PC-3 (cell line): Measurements from ENCODE around the gene C2CD4A. TPM values are rescaled to one million over a fixed set of nuclear protein-coding genes. Genes with fewer than 3 reads are reported as not detected.
A peak's percentile ranks its signal among the peaks of the same experiment; 100 is the strongest.

ENCODE experiments used
- ATAC-seq: fragments of 200-7000 bp; cut with Tn5 transposase; 2 replicates; pipeline ENCODE4 v1.9.1; 2020; ENCODE audit warnings: mild to moderate bottlenecking, moderate library complexity
- BruUV-seq: library from RNA; stranded (reverse); fragments of 400-500 nt; replicated peaks from 2 replicates; lab custom pipeline; 2021; lab: Mats Ljungman, UMichigan
- CTCF ChIA-PET: fragments of 300-600 bp; sonication (Branson Sonifier 250); formaldehyde crosslinking; loops from one replicate; lab custom pipeline; 2022; ENCODE audit warnings: antibody characterized with exemption; lab: Charles Lee
- POLR2A ChIA-PET: fragments of 300-600 bp; sonication (Branson Sonifier 250); formaldehyde crosslinking; loops from one replicate; lab custom pipeline; 2022; ENCODE audit warnings: antibody characterized with exemption; ENCODE audit not compliant: unreplicated experiment; lab: Charles Lee
- DNase-seq: peaks from one replicate; pipeline ENCODE4 v3.0.0-alpha.2; 2015
- H2AFZ ChIP-seq: fragments of 300-600 bp; sonication (generic); 2 replicates; pipeline ENCODE4 v1.6.0; 2016; ENCODE audit warnings: antibody characterized with exemption, low read length
- H3F3A ChIP-seq: fragments of 300-600 bp; sonication (generic); one replicate; pipeline ENCODE4 v1.6.0; 2017; ENCODE audit warnings: antibody characterized with exemption, low read length, control low read depth, mild to moderate bottlenecking; ENCODE audit not compliant: unreplicated experiment
- H3K27ac ChIP-seq: fragments of 300-600 bp; sonication (generic); 2 replicates; pipeline ENCODE4 v1.5.1; 2016; ENCODE audit warnings: mild to moderate bottlenecking, low read length
- H3K27me3 ChIP-seq: fragments of 300-600 bp; sonication (generic); 2 replicates; pipeline ENCODE4 v1.6.1; 2016; ENCODE audit warnings: low read length, mixed read lengths
- H3K36me3 ChIP-seq: fragments of 300-600 bp; sonication (generic); 2 replicates; pipeline ENCODE4 v1.6.1; 2016; ENCODE audit warnings: low read depth, mixed run types, low read length, mixed read lengths
- H3K4me1 ChIP-seq: fragments of 300-600 bp; sonication (generic); 2 replicates; pipeline ENCODE4 v1.5.1; 2016; ENCODE audit warnings: low read length; ENCODE audit not compliant: insufficient read depth
- H3K4me2 ChIP-seq: fragments of 300-600 bp; sonication (generic); 2 replicates; pipeline ENCODE4 v1.6.0; 2016; ENCODE audit warnings: low read length
- H3K4me3 ChIP-seq: fragments of 300-600 bp; sonication (generic); 2 replicates; pipeline ENCODE4 v1.5.1; 2016; ENCODE audit warnings: mild to moderate bottlenecking, low read length, mixed read lengths
- H3K79me2 ChIP-seq: fragments of 300-600 bp; sonication (generic); 2 replicates; pipeline ENCODE4 v1.6.1; 2017; ENCODE audit warnings: low read length, mixed read lengths
- H3K9ac ChIP-seq: fragments of 300-600 bp; sonication (generic); 2 replicates; pipeline ENCODE4 v1.6.0; 2016; ENCODE audit warnings: mild to moderate bottlenecking, low read length
- H3K9me2 ChIP-seq: fragments of 300-600 bp; sonication (generic); replicated peaks from 2 replicates; pipeline ENCODE4 v1.6.1; 2016; ENCODE audit warnings: mixed run types, low read length, mixed read lengths
- H3K9me3 ChIP-seq: fragments of 300-600 bp; sonication (generic); 2 replicates; pipeline ENCODE4 v1.6.1; 2016; ENCODE audit warnings: low read length, mixed read lengths
- H4K20me1 ChIP-seq: fragments of 300-600 bp; sonication (generic); 2 replicates; pipeline ENCODE4 v1.6.1; 2016; ENCODE audit warnings: low read length, mixed read lengths
- EZH2 ChIP-seq: fragments of 300-600 bp; sonication (generic); IDR thresholded peaks from one replicate; pipeline ENCODE4 v1.6.1; 2017; ENCODE audit warnings: antibody characterized with exemption, mild to moderate bottlenecking, low read length; ENCODE audit not compliant: unreplicated experiment
- EZH2phosphoT487 ChIP-seq: fragments of 300-600 bp; sonication (generic); IDR thresholded peaks from 2 replicates; pipeline ENCODE4 v1.6.1; 2018; ENCODE audit warnings: mild to moderate bottlenecking, antibody characterized with exemption, low read length, borderline replicate concordance
- intact Hi-C: fragments of 100-400 bp; cut with micrococcal nuclease; formaldehyde crosslinking; loops from 2 replicates; pipeline ENCODE4 v1.9.0; 2023
- total RNA-seq: library from RNA; depleted of rRNA; stranded (reverse); fragments of >200 nt; gene quantifications from 2 replicates; pipeline ENCODE4 v1.2.3, GENCODE V29; 2014
- TF ChIP-seq, protein P1 (sequence below): fragments of 300-600 bp; sonication (generic); conservative IDR thresholded peaks from 2 replicates; pipeline ENCODE4 v1.5.1; 2017; ENCODE audit warnings: antibody characterized with exemption, low read depth, mild to moderate bottlenecking, low read length

Gene C2CD4A
- total RNA-seq, 1 experiment from 2014 or later = 0.11 TPM

DNA sequence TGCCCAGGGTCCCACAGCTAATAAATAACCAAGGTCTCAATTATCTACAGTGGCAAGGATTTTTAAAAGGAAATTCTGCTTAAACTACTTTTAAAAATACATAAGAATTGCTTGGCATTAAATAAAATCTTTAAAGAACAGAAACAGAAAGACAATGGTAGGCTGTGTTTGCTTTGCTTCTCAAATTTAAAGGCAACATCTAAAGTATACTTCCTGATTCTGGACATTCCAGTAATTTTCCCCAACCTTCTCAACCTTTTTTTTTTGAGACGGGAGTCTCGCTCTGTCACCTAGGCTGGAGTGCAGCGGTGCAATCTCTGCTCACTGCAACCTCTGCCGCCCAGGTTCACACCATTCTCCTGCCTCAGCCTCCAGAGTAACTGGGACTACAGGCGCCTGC lies 11.8 kb upstream of the C2CD4A start:
- no TSS peak for BruUV-seq
- Histone ChIP-seq H3K4me2 (no peak overlapping the region), H3K9me2 (no peaks in the 10 kb centered on the region), H3F3A (no peaks in the 10 kb centered on the region), H3K9me3 (no peaks in the 10 kb centered on the region), H4K20me1 (no peaks in the 10 kb centered on the region), H3K27me3 (no peaks in the 10 kb centered on the region), H3K4me3 (no peak overlapping the region), H3K4me1 (no peaks in the 10 kb centered on the region), H3K27ac (no peak overlapping the region), H3K9ac (no peak overlapping the region), H3K36me3 (no peaks in the 10 kb centered on the region), H2AFZ (no peak overlapping the region), H3K79me2 (peaks cover 17% of the 10 kb centered on the region)
- ChIA-PET POLR2A (no interaction called here), CTCF (no interaction called here)
- DNase-seq (no peak), ATAC-seq (no peak)
- TF ChIP-seq, protein P1, sequence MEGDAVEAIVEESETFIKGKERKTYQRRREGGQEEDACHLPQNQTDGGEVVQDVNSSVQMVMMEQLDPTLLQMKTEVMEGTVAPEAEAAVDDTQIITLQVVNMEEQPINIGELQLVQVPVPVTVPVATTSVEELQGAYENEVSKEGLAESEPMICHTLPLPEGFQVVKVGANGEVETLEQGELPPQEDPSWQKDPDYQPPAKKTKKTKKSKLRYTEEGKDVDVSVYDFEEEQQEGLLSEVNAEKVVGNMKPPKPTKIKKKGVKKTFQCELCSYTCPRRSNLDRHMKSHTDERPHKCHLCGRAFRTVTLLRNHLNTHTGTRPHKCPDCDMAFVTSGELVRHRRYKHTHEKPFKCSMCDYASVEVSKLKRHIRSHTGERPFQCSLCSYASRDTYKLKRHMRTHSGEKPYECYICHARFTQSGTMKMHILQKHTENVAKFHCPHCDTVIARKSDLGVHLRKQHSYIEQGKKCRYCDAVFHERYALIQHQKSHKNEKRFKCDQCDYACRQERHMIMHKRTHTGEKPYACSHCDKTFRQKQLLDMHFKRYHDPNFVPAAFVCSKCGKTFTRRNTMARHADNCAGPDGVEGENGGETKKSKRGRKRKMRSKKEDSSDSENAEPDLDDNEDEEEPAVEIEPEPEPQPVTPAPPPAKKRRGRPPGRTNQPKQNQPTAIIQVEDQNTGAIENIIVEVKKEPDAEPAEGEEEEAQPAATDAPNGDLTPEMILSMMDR = no peak
- TF ChIP-seq EZH2phosphoT487 = no peak
- TF ChIP-seq EZH2 = no peak
- intact Hi-C loops = no loop called here

DNA sequence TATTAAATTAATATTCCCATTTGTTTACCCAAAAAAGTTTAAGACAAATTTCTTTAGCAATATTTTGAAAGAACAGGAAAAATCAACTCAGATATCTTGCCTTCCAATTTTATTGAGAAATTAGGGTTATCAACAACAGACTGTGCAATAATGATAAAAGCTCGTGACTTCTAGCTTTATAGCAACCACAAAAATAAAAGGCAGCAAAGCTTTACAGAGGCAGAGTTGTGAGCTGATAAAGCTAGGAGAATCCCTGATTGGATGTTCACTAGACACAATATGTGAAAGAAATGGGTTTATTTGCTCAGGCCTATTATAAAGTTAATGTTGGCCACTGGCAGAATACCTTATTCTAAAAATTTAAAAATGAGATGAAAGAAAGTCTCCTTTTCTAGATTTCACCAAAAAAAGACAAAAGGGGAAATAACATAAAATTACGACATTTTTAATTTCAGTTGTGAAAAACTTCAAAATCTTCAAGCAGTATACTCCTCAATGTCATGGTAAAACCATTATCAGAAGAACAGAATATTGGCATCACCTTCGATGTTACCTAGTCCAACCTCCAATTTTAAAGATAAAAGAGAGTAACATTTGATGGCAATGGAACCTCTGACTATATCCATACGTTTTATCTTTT lies 9.3 kb upstream of the C2CD4A start:
- Histone ChIP-seq H4K20me1 (no peaks in the 10 kb centered on the region), H3K9me2 (no peaks in the 10 kb centered on the region), H3K4me2 (no peak overlapping the region), H2AFZ (no peak overlapping the region), H3K36me3 (no peaks in the 10 kb centered on the region), H3K79me2 (peaks cover 17% of the 10 kb centered on the region), H3K27ac (no peak overlapping the region), H3F3A (no peaks in the 10 kb centered on the region), H3K9ac (no peak overlapping the region), H3K4me1 (no peaks in the 10 kb centered on the region), H3K4me3 (no peak overlapping the region), H3K9me3 (no peaks in the 10 kb centered on the region), H3K27me3 (no peaks in the 10 kb centered on the region)
- ChIA-PET CTCF (no interaction called here), POLR2A (no interaction called here)
- TF ChIP-seq EZH2phosphoT487 (no peak), EZH2 (no peak)
- TF ChIP-seq, protein P1 = no peak
- BruUV-seq = no TSS peak
- ATAC-seq (no peak), DNase-seq (no peak)
- intact Hi-C loops = no loop called here

DNA sequence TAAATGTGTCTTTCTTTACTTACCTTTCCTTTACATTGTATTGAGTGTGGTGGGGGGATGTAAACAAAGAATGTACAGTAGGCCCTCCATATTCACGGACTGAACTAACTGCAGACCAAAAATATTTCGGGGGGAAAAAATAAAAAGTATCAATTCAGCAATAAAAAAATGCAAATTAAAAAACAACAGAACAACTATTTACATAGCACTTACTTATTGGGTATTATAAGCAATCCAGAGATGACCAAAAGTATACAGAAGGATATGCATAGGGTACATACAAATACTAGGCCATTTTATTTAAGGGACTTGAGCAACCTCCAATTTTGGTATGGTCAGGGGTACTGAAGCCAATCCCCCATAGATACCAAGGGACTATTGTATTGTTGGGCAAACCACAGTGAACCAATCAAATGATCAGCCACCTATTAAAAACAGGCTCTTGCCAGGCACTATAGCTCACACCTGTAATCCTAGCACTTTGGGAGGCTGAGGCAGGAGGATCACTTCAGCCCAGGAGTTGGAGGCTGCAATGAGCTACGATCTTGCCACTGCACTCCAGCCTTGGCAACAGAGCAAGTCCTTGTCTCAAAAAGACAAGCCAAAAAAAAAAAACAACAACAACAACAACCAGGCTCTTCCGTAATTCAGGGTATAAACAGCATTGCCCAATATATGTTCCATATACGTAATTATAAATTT lies 8.3 kb upstream of the C2CD4A start:
- TF ChIP-seq, protein P1 = no peak
- TF ChIP-seq EZH2 (no peak), EZH2phosphoT487 (no peak)
- Histone ChIP-seq H3K4me1 (0 out of 2 replicates have a peak, but pooled peaks cover under 1% of the 10 kb centered on the region), H4K20me1 (no peaks in the 10 kb centered on the region), H3K9me2 (no peaks in the 10 kb centered on the region), H3K27ac (no peak overlapping the region), H3K36me3 (no peaks in the 10 kb centered on the region), H3K9me3 (no peaks in the 10 kb centered on the region), H3K79me2 (peaks cover 17% of the 10 kb centered on the region), H3F3A (no peaks in the 10 kb centered on the region), H3K9ac (no peak overlapping the region), H3K27me3 (no peaks in the 10 kb centered on the region), H2AFZ (no peak overlapping the region), H3K4me2 (peak overlapping the region; percentile 84; the same call in 1 of the 2 replicates), H3K4me3 (no peak overlapping the region)
- intact Hi-C loops = no loop called here
- DNase-seq = no peak
- no peak for ATAC-seq
- CTCF ChIA-PET = interaction anchor here (1.0 kb wide), 1 partner anchor 67 kb away, joined by 5 read pairs; no protein-coding TSS in a partner anchor
- BruUV-seq = no TSS peak
- POLR2A ChIA-PET = interaction anchor here (0.5 kb wide), 1 partner anchor 152 kb away, joined by 3 read pairs; no protein-coding TSS in a partner anchor
